Hematopoietic multipotent progenitor cell treated with erythropoietin and hydrocortisone succinate and interleukin-3 and kit ligand, for 4 days (in vitro differentiated cells): ENCODE results near the gene PLN.
A peak's percentile ranks its signal among the peaks of the same experiment; 100 is the strongest.

Experiments used
- DNase-seq: peaks from one replicate; pipeline ENCODE4 v3.0.0-alpha.2; 2015

Gene PLN

GRCh38 chr6:118548136-118548535, at the start of gene PLN:
TSS of gene PLN (plus strand) at chr6:118548296. CDS start at chr6:118558922, 10,626 bp downstream.
- DNase-seq, result no peak

GRCh38 chr6:118500130-118501015, 47.7 kb upstream of the PLN start:
- no peak for DNase-seq

GRCh38 chr6:118501099-118501498, 47.0 kb upstream of the PLN start:
- DNase-seq, result no peak

GRCh38 chr6:118501765-118502164, 46.3 kb upstream of the PLN start:
- DNase-seq, result no peak

GRCh38 chr6:118502169-118502568, 45.9 kb upstream of the PLN start:
- DNase-seq, result peak; percentile 9

- peak; percentile 10 for DNase-seq
Observed at GRCh38 chr6:118504611-118505010, 43.5 kb upstream of the PLN start.

GRCh38 chr6:118505656-118506055, 42.4 kb upstream of the PLN start:
- no peak for DNase-seq

- DNase-seq, result peak; percentile 19
Observed at GRCh38 chr6:118506071-118506638, 41.9 kb upstream of the PLN start.

- DNase-seq, result no peak
Observed at GRCh38 chr6:118507636-118508035, 40.5 kb upstream of the PLN start.

GRCh38 chr6:118509009-118509617, 39.0 kb upstream of the PLN start:
- DNase-seq, result peak; percentile 61

- DNase-seq, result no peak
Observed at GRCh38 chr6:118511930-118512715, 36.0 kb upstream of the PLN start.

- no peak for DNase-seq
Observed at GRCh38 chr6:118514689-118515088, 33.4 kb upstream of the PLN start.

- no peak for DNase-seq
Observed at GRCh38 chr6:118522422-118522821, 25.7 kb upstream of the PLN start.

- no peak for DNase-seq
Observed at GRCh38 chr6:118523216-118523615, 24.9 kb upstream of the PLN start.

- no peak for DNase-seq
Observed at GRCh38 chr6:118524686-118525085, 23.4 kb upstream of the PLN start.

GRCh38 chr6:118525913-118526780, 21.9 kb upstream of the PLN start:
- no peak for DNase-seq

GRCh38 chr6:118528129-118528528, 20.0 kb upstream of the PLN start:
- no peak for DNase-seq

GRCh38 chr6:118529756-118530155, 18.3 kb upstream of the PLN start:
- DNase-seq, result no peak

- DNase-seq, result no peak
Observed at GRCh38 chr6:118530942-118531341, 17.2 kb upstream of the PLN start.

GRCh38 chr6:118535176-118535844, 12.8 kb upstream of the PLN start:
- no peak for DNase-seq

- peak; percentile 19 for DNase-seq
Observed at GRCh38 chr6:118536478-118536877, 11.6 kb upstream of the PLN start.

GRCh38 chr6:118537574-118537973, 10.5 kb upstream of the PLN start:
- DNase-seq, result peak; percentile 18
